ENCODE data around the gene TROAP.
"Not testable (repeated sequence)": the region's sequence is repeated elsewhere in the genome, so short reads cannot be mapped to it uniquely, and the experiment has no call there.

TROAP gene

GRCh38 chr12:49295082-49295936 lies 27.7 kb upstream of the TROAP start, which contains the start of gene PRPH:
Gene PRPH (plus strand): TSS chr12:49295147. CDS start chr12:49295201, 54 bp downstream.
- no peak for DNase-seq

- no peak for DNase-seq
These were observed 26.8 kb upstream of the TROAP start for GRCh38 chr12:49296034-49296835.

DNA sequence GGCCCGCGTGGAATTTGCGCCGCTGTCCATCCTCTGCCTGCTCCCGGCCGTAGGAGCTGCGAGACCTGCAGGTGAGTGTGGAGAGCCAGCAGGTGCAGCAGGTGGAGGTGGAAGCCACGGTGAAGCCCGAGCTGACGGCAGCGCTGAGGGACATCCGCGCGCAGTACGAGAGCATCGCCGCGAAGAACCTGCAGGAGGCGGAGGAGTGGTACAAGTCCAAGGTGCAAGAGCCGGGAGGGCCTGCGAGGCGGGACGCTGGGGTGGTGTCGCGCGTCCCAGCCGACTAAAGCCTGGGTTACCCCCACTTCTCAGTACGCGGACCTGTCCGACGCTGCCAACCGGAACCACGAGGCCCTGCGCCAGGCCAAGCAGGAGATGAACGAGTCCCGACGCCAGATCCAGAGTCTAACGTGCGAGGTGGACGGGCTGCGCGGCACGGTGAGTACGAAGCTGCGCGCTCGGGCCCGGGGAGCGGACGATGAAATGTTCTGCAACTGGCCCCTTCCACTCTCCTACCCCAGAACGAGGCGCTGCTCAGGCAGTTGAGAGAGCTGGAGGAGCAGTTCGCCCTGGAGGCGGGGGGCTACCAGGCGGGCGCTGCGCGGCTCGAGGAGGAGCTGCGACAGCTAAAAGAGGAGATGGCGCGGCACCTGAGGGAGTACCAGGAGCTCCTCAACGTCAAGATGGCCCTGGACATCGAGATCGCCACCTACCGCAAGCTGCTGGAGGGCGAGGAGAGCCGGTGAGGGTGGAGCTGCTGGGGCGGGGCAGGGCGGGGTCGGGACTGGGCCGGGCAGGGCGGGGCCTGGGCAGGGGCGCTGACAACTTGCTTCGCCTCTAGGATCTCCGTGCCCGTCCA lies 26.0 kb upstream of the TROAP start:
- no peak for DNase-seq

DNA sequence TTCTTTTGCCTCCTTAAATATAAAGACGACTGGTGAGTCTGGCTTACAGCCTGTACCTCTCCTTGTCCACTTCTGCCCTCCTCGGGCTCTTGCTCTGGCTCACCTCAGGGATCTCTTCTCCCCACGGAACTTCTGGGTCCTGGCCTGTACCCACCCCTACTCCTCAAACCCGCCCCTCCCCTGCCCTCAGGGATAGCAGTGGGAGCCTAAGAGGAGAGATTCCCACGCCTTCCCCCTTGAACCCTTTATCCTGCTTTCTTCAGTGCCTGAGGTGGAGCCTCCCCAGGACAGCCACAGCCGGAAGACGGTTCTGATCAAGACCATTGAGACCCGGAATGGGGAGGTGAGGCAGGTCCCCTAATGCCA lies 25.4 kb upstream of the TROAP start:
- no peak for DNase-seq

DNA sequence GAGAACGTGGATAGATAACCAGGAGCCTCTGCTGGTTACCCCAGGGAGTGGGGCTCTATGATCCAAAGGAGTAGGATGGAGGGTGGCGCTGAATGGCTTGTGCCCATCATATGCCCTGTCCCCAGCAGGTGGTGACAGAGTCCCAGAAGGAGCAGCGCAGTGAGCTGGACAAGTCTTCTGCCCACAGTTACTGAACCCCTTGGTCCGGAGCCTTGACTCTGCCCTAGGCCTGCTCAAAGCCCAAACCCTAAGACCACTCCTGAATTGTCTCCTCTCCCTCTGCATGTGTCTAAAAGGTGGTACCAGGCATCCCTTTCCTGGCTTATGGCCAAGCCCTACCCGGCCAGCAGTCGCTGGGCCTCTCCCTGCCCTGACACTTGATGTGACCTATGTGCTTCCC lies 24.9 kb upstream of the TROAP start:
- no peak for DNase-seq

DNA sequence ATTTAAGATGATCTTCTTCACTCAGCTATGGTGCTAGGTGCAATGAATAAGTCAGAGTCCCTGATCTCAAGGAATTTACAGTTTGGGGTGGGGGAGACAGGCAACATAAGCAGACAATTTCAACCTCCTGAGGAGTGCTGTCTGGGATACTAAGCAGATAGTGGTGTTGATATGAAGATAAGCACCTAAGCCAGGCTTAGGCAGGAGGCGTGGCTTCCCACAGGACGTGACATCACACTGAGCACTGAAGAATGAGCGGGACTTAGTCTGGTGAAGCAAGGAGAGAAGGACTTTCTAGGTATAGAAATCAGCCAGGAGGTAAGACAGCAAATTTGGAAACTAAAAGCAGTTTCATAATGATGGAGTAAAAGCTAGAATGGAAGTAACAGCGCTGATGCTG lies 21.3 kb upstream of the TROAP start:
- DNase-seq: no peak

DNA sequence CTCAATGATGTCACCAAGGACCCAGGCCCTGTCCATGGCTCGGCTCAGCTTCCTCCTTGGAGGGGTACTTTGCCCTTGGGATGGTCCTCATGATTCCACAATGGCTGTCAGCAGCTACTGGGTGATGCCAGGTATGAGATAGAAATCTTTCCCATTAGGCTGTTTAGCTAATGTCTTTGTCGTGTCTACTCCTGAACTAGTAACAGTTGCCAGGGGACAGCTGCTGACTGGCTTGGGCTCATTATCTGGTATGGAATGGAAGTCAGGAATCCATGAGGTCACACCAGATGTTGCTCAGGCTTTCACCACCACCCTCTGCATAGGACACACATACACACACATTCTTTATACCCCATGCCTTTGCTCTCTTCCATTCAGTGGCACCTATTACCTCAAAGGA lies 18.9 kb upstream of the TROAP start:
- no peak for DNase-seq

DNA sequence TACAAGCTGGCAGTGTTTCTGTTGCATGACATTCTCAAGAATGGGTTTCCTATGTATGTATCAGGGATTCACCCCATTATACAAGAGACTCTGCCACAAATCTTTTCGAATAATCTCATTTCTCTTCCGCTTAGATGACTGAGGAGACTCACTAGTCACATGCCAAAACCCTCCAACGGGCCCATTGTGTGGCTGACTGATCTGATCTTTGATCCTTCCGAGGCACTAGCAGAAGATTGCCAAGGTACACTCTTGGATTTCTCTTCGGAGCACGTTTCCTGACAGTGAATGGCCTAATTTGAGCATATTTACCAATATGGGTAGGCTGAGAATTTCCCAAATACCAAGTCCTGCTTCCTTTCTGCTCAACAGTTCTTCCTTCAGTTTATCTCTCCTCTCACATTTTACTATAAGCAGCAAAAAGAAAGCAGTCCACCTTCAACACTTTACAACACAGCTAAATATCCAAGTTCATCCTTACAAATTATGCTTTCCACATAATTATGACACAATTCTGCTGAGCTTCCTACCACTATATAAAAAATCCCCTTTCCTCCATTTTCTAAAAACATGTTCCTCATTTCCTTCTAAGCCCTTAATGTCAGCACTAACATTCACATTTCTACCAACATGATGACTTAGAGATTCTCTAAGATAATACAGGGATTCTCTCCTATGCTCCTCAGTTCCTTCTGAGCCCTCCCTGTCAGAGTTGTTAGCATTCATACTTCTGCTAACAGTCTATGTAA lies 17.1 kb upstream of the TROAP start:
- DNase-seq: no peak

- no peak for DNase-seq
These were observed 13.7 kb upstream of the TROAP start for GRCh38 chr12:49309386-49309785.

DNA sequence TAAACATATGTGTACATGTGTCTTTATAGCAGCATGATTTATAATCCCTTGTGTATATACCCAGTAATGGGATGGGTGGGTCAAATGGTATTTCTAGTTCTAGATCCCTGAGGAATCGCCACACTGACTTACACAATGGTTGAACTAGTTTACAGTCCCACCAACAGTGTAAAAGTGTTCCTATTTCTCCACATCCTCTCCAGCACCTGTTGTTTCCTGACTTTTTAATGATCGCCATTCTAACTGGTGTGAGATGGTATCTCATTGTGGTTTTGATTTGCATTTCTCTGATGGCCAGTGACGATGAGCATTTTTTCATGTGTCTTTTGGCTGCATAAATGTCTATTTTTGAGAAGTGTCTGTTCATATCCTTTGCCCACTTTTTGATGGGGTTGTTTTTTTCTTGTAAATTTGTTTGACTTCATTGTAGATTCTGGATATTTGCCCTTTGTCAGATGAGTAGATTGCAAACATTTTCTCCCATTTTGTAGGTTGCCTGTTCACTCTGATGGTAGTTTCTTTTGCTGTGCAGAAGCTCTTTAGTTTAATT lies 12.5 kb upstream of the TROAP start:
- not testable (repeated sequence) for DNase-seq

- no peak for DNase-seq
These were observed 8.2 kb upstream of the TROAP start for GRCh38 chr12:49314811-49315210.

GRCh38 chr12:49317118-49317517 lies 5.9 kb upstream of the TROAP start:
- DNase-seq: not testable (repeated sequence)

DNA sequence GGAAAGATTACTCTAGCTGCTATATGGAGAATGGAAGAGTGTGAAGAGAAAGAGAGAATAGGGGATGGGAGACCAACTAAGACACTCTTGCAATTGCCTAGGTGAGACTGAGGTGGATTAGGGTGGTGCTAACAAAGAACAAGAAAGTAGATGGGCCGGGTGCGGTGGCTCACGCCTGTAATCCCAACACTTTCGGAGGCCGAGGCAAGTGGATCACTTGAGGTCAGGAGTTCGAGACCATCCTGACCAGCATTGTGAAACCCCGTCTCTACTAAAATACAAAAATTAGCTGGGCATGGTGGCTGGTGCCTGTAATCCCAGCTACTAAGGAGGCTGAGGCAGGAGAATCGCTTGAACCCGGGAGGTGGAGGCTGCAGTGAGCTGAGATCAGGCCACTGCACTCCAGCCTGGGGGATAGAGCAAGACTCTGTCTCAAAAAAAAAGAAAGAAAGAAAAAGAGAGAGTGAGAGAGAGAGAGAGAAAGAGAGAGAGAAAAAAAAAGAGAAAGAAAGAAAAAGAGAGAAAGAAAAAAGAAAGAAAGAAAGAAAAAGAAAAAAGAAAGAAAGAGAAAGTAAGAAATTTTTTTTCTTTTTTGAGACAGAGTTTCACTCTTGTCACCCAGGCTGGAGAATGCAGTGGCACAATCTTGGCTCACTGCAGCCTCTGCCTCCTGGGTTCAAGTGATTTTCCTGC lies 2.5 kb upstream of the TROAP start:
- not testable (repeated sequence) for DNase-seq

GRCh38 chr12:49322367-49322707 lies 718 bp upstream of the TROAP start:
- no peak for DNase-seq

DNA sequence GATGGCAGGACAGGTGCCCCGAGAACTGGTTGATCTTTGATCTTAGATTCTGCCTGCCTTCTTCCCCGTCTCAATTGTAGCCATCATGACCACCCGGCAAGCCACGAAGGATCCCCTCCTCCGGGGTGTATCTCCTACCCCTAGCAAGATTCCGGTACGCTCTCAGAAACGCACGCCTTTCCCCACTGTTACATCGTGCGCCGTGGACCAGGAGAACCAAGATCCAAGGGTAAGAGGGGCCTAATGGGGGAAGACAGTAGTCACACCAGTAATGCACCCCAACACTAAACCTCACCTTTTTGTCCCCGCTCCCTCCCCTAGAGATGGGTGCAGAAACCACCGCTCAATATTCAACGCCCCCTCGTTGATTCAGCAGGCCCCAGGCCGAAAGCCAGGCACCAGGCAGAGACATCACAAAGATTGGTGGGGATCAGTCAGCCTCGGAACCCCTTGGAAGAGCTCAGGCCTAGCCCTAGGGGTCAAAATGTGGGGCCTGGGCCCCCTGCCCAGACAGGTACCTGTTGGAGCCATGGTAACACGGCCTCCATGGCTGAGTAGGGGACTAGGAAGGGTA lies 556 bp downstream of the TROAP start:
- DNase-seq: no peak

DNA sequence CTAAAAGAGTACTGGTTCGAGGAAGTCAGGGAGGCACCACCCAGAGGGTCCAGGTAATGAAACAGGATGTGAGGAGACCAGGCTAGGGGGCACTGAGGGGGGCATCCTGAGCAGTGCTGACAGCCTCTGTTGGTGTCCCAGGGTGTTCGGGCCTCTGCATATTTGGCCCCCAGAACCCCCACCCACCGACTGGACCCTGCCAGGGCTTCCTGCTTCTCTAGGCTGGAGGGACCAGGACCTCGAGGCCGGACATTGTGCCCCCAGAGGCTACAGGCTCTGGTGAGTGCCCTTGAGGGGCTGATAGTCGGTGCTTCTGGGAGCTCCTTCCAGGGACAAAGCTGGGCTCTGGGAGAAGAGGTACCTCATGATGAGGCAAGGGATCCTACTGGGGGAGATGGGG lies 2.6 kb downstream of the TROAP start:
- no peak for DNase-seq

DNA sequence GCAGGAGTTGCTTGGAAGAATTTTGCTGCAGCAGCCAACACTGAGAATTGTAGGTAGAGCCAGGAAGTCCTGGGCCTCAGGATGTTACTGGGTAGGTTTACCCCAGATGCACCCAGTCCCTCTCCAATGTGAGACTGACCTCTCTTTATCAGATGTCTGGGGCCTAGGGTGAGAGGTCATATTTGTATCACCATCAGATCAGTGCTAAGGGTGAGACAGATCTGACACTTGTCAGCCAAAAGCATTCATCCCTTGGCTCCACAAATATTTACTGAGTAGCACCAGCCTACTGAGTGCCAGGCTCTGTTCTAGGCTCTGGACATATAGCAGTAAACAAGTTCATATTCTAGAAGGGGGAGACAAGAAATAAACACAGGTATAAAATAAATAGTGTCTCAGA lies 4.3 kb downstream of the TROAP start:
- no peak for DNase-seq

DNA sequence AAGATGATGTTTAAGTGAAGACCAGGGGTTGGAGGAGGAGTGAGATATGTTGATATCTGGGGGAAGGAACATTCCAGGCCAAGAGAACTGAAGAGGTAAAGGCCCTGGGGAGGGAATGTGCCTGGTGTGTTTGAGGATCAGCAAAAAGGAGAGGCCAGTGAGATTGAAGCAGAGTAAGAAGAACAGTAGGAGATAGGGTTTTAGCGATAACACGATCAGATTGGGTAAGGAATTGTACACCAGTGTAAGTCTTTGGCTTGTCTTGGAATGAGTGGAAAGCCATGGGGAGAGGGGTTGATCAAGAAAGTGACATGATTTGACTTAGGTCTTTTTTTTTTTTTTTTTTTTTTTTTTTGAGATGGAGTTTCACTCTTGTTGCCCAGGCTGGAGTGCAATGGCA lies 4.8 kb downstream of the TROAP start:
- DNase-seq: no peak

- no peak for DNase-seq
These were observed 5.8 kb downstream of the TROAP start for GRCh38 chr12:49328816-49329215.

DNA sequence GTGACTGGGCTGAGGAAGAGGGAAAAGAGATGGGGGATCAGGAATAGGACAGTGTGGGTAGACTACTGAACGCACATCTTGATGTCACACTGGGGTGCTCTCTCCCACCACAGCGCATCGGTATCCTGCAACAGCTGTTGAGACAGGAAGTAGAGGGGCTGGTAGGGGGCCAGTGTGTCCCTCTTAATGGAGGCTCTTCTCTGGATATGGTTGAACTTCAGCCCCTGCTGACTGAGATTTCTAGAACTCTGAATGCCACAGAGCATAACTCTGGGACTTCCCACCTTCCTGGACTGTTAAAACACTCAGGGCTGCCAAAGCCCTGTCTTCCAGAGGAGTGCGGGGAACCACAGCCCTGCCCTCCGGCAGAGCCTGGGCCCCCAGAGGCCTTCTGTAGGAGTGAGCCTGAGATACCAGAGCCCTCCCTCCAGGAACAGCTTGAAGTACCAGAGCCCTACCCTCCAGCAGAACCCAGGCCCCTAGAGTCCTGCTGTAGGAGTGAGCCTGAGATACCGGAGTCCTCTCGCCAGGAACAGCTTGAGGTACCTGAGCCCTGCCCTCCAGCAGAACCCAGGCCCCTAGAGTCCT lies 7.1 kb downstream of the TROAP start:
- no peak for DNase-seq
